Thyroid gland (tissue), 4 donors: Measurements from ENCODE around the gene FAM216B. TPM values are rescaled to one million over a fixed set of nuclear protein-coding genes. Genes with fewer than 3 reads are reported as not detected.
"Not testable (repeated sequence)": the region's sequence is repeated elsewhere in the genome, so short reads cannot be mapped to it uniquely, and the experiment has no call there.

Experiments
- DNase-seq, 2 donors: peaks; one replicate each; pipeline ENCODE4 v3.0.0-alpha.2; 2019
- H3K27ac ChIP-seq, 3 donors: fragments of 200-600 bp; sonication (generic); 1 replicate in 2 of 3; 2 replicates in 1 of 3; pipeline ENCODE4 v1.5.1; 2016 to 2019; ENCODE audit warnings: mild to moderate bottlenecking in 1 of 3, moderate library complexity in 1 of 3
- H3K27me3 ChIP-seq: fragments of 200-600 bp; sonication (generic); one replicate; pipeline ENCODE4 v1.5.1; 2019
- H3K36me3 ChIP-seq, 2 donors: fragments of 200-600 bp; sonication (generic); one replicate each; pipeline ENCODE4 v1.5.1; 2016 to 2019
- H3K4me1 ChIP-seq, 2 donors: fragments of 200-600 bp; sonication (generic); one replicate each; pipeline ENCODE4 v1.5.1; 2017 to 2019
- H3K4me3 ChIP-seq, 3 donors: fragments of 200-600 bp; sonication (generic); replicated peaks in 1 of 3; 1 replicate in 2 of 3; 2 replicates in 1 of 3; pipeline ENCODE4 v1.5.1; 2016; ENCODE audit warnings: mild to moderate bottlenecking in 1 of 3
- H3K9me3 ChIP-seq: fragments of 200-600 bp; sonication (generic); one replicate; pipeline ENCODE4 v1.5.1; 2017
- CTCF ChIP-seq, 6 experiments: fragments of 200-600 bp in 3 of 6; fragments of 450-650 bp in 3 of 6; sonication (generic) in 3 of 6; IDR thresholded peaks; one replicate each; pipeline ENCODE4 v1.5.1; 2016 to 2019; ENCODE audit warnings: antibody characterized with exemption in 6 of 6, mild to moderate bottlenecking in 2 of 6, inconsistent platforms in 1 of 6, moderate library complexity in 1 of 6
- POLR2A ChIP-seq, 2 donors: fragments of 450-650 bp; IDR thresholded peaks; one replicate each; pipeline ENCODE4 v1.6.1; 2017; ENCODE audit warnings: antibody characterized with exemption in 2 of 2, mild to moderate bottlenecking in 2 of 2, moderate library complexity in 1 of 2
- WGBS, 2 donors: methylation state at CpG; one replicate each; pipeline ENCODE4 v1.1.5; 2017; 5-methylcytosine and 5-hydroxymethylcytosine counted together
- intact Hi-C: fragments of 100-400 bp; cut with DNase I; formaldehyde crosslinking; loops from one replicate; pipeline ENCODE4 v1.15.1; 2023
- total RNA-seq, 4 donors: library from RNA; depleted of rRNA; stranded (reverse); fragments of >200 nt; gene quantifications; one replicate each; pipeline ENCODE4 v1.2.3, GENCODE V29; 2016

FAM216B gene
- total RNA-seq, 4 donors from 2014 or later: not detected

- no peaks in the 10 kb centered on the region for H3K36me3 ChIP-seq
- 88 to 92% methylated on average over 3 of the region's 3 CpGs for WGBS, 2 donors
- TF ChIP-seq CTCF (IDR thresholded peaks at IDR 0.05) (no peak), POLR2A (IDR thresholded peaks at IDR 0.05) (no peak)
- H3K4me3 ChIP-seq: no peak overlapping the region
- peaks cover 0 to 8% of the 10 kb centered on the region in 2 donors for H3K4me1 ChIP-seq
- intact Hi-C loops: no loop called here
- H3K27me3 ChIP-seq: no peaks in the 10 kb centered on the region
- H3K27ac ChIP-seq: no peak overlapping the region
- H3K9me3 ChIP-seq: no peaks in the 10 kb centered on the region
- DNase-seq: no peak
These were observed 11.7 kb upstream of the FAM216B start for GRCh38 chr13:42769650-42770049.

- H3K4me3 ChIP-seq, H3K9me3 ChIP-seq, H3K27me3 ChIP-seq, intact Hi-C loops, H3K36me3 ChIP-seq, H3K27ac ChIP-seq, H3K4me1 ChIP-seq: not testable (repeated sequence)
- peak in 1 of 2 donors; percentile 11 for DNase-seq
- WGBS, 2 donors: 60 to 62% methylated on average over 1 to 6 of the region's 6 CpGs
These were observed 4.8 kb upstream of the FAM216B start for GRCh38 chr13:42776558-42776957.

GRCh38 chr13:42777467-42777866 is 3.9 kb upstream of the FAM216B start:
- Histone ChIP-seq H3K9me3 (no peaks in the 10 kb centered on the region), H3K27ac (no peak overlapping the region), H3K4me1 (no peaks in the 10 kb centered on the region), H3K27me3 (no peaks in the 10 kb centered on the region), H3K4me3 (no peak overlapping the region), H3K36me3 (no peaks in the 10 kb centered on the region)
- intact Hi-C loops: no loop called here
- WGBS, 2 donors: 86 to 97% methylated on average over 5 of the region's 5 CpGs
- TF ChIP-seq POLR2A (IDR thresholded peaks at IDR 0.05) (no peak), CTCF (IDR thresholded peaks at IDR 0.05) (no peak)
- no peak for DNase-seq

- no peak for DNase-seq
- no peaks in the 10 kb centered on the region for H3K27me3 ChIP-seq
- no peaks in the 10 kb centered on the region for H3K4me1 ChIP-seq
- intact Hi-C loops: no loop called here
- WGBS, 2 donors: 93 to 100% methylated on average over 1 of the region's 1 CpG
- TF ChIP-seq POLR2A (IDR thresholded peaks at IDR 0.05): no peak
- TF ChIP-seq CTCF (IDR thresholded peaks at IDR 0.05): no peak
- no peak overlapping the region for H3K27ac ChIP-seq
- no peaks in the 10 kb centered on the region for H3K36me3 ChIP-seq
- no peak overlapping the region for H3K4me3 ChIP-seq
- H3K9me3 ChIP-seq: no peaks in the 10 kb centered on the region
These were observed 1.3 kb upstream of the FAM216B start for GRCh38 chr13:42780044-42780443.

GRCh38 chr13:42786715-42787114 is 5.3 kb downstream of the FAM216B start:
- DNase-seq: no peak
- intact Hi-C loops: no loop called here
- no peak overlapping the region for H3K27ac ChIP-seq
- no peak for TF ChIP-seq CTCF (IDR thresholded peaks at IDR 0.05)
- TF ChIP-seq POLR2A (IDR thresholded peaks at IDR 0.05): no peak
- no peak overlapping the region for H3K4me3 ChIP-seq
- no peaks in the 10 kb centered on the region for H3K36me3 ChIP-seq
- H3K27me3 ChIP-seq: no peaks in the 10 kb centered on the region
- no peaks in the 10 kb centered on the region for H3K4me1 ChIP-seq
- H3K9me3 ChIP-seq: no peaks in the 10 kb centered on the region
- 66 to 80% methylated on average over 7 of the region's 7 CpGs for WGBS, 2 donors

GRCh38 chr13:42788601-42789000 is 7.2 kb downstream of the FAM216B start:
- WGBS, 2 donors: 95 to 96% methylated on average over 4 of the region's 4 CpGs
- DNase-seq: no peak
- TF ChIP-seq POLR2A (IDR thresholded peaks at IDR 0.05): no peak
- no peak for TF ChIP-seq CTCF (IDR thresholded peaks at IDR 0.05)
- Histone ChIP-seq H3K36me3 (no peaks in the 10 kb centered on the region), H3K4me3 (no peak overlapping the region), H3K9me3 (no peaks in the 10 kb centered on the region), H3K4me1 (no peaks in the 10 kb centered on the region), H3K27ac (no peak overlapping the region), H3K27me3 (no peaks in the 10 kb centered on the region)
- intact Hi-C loops: no loop called here
